GM18502 (cell line): ENCODE data around the gene FOXL2NB.

Source experiments
- ATAC-seq: cut with Tn5 transposase; IDR thresholded peaks from one replicate; pipeline ENCODE4 v1.9.1; 2021; ENCODE audit warnings: mild to moderate bottlenecking; ENCODE audit not compliant: unreplicated experiment, poor library complexity

Gene FOXL2NB

GRCh38 chr3:138987181-138987580 lies 40.2 kb downstream of the FOXL2NB start:
- no peak for ATAC-seq

DNA sequence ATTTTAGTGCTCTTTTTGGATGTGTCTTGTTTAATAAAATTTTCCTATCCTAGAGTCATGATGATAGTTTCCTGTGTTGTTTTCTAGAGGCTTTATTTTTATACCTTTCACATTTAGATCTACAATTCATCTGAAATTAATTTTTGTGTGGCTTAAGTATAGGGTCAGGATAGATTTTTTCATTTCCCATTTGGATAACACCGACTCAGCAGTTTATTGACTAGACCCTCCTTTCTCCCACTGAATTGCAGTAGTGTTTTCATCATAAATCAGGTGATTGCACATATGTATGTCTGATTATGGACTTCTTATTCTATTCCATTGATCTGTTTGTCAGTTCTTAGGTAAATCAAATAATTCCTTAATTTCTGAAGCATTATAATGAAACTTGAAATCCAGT lies 48.7 kb downstream of the FOXL2NB start:
- ATAC-seq = no peak
